Measurements from ENCODE around the gene EOLA2.

DNA sequence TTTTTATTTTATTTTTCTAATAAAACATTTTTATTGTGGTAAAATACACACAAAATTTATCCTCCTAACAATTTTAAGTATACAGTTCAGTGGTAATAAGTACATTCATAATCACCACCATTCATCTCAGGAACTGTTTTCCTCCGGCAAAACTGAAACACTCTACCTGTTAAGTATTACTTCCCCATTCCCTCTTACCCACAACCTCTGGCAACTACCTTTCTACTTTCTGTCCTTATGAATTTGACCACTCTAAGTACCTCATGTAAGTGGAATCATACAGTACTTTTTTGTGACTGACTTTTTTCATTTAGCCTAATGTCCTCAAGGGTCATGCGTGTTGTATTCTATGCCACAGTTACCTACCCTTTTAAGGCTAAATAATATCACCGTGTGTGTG lies 30.0 kb downstream of the EOLA2 start:
- TF ChIP-seq, protein P1, sequence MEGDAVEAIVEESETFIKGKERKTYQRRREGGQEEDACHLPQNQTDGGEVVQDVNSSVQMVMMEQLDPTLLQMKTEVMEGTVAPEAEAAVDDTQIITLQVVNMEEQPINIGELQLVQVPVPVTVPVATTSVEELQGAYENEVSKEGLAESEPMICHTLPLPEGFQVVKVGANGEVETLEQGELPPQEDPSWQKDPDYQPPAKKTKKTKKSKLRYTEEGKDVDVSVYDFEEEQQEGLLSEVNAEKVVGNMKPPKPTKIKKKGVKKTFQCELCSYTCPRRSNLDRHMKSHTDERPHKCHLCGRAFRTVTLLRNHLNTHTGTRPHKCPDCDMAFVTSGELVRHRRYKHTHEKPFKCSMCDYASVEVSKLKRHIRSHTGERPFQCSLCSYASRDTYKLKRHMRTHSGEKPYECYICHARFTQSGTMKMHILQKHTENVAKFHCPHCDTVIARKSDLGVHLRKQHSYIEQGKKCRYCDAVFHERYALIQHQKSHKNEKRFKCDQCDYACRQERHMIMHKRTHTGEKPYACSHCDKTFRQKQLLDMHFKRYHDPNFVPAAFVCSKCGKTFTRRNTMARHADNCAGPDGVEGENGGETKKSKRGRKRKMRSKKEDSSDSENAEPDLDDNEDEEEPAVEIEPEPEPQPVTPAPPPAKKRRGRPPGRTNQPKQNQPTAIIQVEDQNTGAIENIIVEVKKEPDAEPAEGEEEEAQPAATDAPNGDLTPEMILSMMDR (conservative IDR thresholded peaks at IDR 0.05; ENCODE audit: low read depth, low read length): no peak
- TF ChIP-seq EZH2 (IDR thresholded peaks at IDR 0.05; ENCODE audit: low read length, unreplicated experiment): no peak
- no peak for TF ChIP-seq EZH2phosphoT487 (IDR thresholded peaks at IDR 0.05; ENCODE audit: borderline replicate concordance, low read length)
